Thyroid gland (tissue), 4 donors: ENCODE measurements around the gene ZNF365. TPM values are rescaled to one million over a fixed set of nuclear protein-coding genes. Genes with fewer than 3 reads are reported as not detected.
"Not testable (repeated sequence)": the region's sequence is repeated elsewhere in the genome, so short reads cannot be mapped to it uniquely, and the experiment has no call there.

Experiments
- DNase-seq, 2 donors: peaks; one replicate each; pipeline ENCODE4 v3.0.0-alpha.2; 2019
- H3K27ac ChIP-seq, 3 donors: fragments of 200-600 bp; sonication (generic); 1 replicate in 2 of 3; 2 replicates in 1 of 3; pipeline ENCODE4 v1.5.1; 2016 to 2019; ENCODE audit warnings: mild to moderate bottlenecking in 1 of 3, moderate library complexity in 1 of 3
- H3K27me3 ChIP-seq: fragments of 200-600 bp; sonication (generic); one replicate; pipeline ENCODE4 v1.5.1; 2019
- H3K36me3 ChIP-seq, 2 donors: fragments of 200-600 bp; sonication (generic); one replicate each; pipeline ENCODE4 v1.5.1; 2016 to 2019
- H3K4me1 ChIP-seq, 2 donors: fragments of 200-600 bp; sonication (generic); one replicate each; pipeline ENCODE4 v1.5.1; 2017 to 2019
- H3K4me3 ChIP-seq, 3 donors: fragments of 200-600 bp; sonication (generic); replicated peaks in 1 of 3; 1 replicate in 2 of 3; 2 replicates in 1 of 3; pipeline ENCODE4 v1.5.1; 2016; ENCODE audit warnings: mild to moderate bottlenecking in 1 of 3
- H3K9me3 ChIP-seq: fragments of 200-600 bp; sonication (generic); one replicate; pipeline ENCODE4 v1.5.1; 2017
- POLR2A ChIP-seq, 2 donors: fragments of 450-650 bp; IDR thresholded peaks; one replicate each; pipeline ENCODE4 v1.6.1; 2017; ENCODE audit warnings: antibody characterized with exemption in 2 of 2, mild to moderate bottlenecking in 2 of 2, moderate library complexity in 1 of 2
- WGBS, 2 donors: methylation state at CpG; one replicate each; pipeline ENCODE4 v1.1.5; 2017; 5-methylcytosine and 5-hydroxymethylcytosine counted together
- intact Hi-C: fragments of 100-400 bp; cut with DNase I; formaldehyde crosslinking; loops from one replicate; pipeline ENCODE4 v1.15.1; 2023
- total RNA-seq, 4 donors: library from RNA; depleted of rRNA; stranded (reverse); fragments of >200 nt; gene quantifications; one replicate each; pipeline ENCODE4 v1.2.3, GENCODE V29; 2016
- TF ChIP-seq, protein P1 (sequence below), 6 experiments: fragments of 200-600 bp in 3 of 6; fragments of 450-650 bp in 3 of 6; sonication (generic) in 3 of 6; IDR thresholded peaks; one replicate each; pipeline ENCODE4 v1.5.1; 2016 to 2019; ENCODE audit warnings: antibody characterized with exemption in 6 of 6, mild to moderate bottlenecking in 2 of 6, inconsistent platforms in 1 of 6, moderate library complexity in 1 of 6

The ZNF365 gene
- total RNA-seq, 4 donors from 2014 or later = 0.63 to 1.2 TPM; not detected in 2

DNA sequence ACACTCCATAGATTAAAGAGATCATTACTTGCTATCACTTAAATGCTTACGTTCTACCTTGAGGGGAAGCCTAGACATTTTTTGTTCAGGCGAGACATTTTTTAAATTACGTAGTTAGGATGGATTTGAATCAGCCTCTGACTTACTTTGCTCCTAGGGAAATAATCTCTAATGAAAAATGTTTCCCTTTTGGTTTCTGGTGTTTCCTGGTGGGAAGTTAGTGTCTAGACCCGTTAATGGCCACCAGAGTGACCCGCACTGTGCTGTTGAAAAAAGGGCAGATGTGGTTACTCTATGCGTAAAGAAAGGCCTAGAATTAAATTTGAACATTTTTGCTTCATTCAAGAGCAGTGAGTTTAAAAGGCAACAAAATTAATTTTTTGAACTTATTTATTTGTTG is 3.8 kb downstream of the ZNF365 start:
- TF ChIP-seq, protein P1, sequence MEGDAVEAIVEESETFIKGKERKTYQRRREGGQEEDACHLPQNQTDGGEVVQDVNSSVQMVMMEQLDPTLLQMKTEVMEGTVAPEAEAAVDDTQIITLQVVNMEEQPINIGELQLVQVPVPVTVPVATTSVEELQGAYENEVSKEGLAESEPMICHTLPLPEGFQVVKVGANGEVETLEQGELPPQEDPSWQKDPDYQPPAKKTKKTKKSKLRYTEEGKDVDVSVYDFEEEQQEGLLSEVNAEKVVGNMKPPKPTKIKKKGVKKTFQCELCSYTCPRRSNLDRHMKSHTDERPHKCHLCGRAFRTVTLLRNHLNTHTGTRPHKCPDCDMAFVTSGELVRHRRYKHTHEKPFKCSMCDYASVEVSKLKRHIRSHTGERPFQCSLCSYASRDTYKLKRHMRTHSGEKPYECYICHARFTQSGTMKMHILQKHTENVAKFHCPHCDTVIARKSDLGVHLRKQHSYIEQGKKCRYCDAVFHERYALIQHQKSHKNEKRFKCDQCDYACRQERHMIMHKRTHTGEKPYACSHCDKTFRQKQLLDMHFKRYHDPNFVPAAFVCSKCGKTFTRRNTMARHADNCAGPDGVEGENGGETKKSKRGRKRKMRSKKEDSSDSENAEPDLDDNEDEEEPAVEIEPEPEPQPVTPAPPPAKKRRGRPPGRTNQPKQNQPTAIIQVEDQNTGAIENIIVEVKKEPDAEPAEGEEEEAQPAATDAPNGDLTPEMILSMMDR (IDR thresholded peaks at IDR 0.05) = no peak
- TF ChIP-seq POLR2A (IDR thresholded peaks at IDR 0.05) = no peak
- Histone ChIP-seq H3K27me3 (no peaks in the 10 kb centered on the region), H3K27ac (no peak overlapping the region), H3K36me3 (no peaks in the 10 kb centered on the region), H3K4me3 (no peak overlapping the region), H3K4me1 (peaks cover 4 to 7% of the 10 kb centered on the region in 2 donors), H3K9me3 (no peaks in the 10 kb centered on the region)
- WGBS, 2 donors = 89 to 90% methylated on average over 6 of the region's 6 CpGs
- no peak for DNase-seq
- intact Hi-C loops = no loop called here

DNA sequence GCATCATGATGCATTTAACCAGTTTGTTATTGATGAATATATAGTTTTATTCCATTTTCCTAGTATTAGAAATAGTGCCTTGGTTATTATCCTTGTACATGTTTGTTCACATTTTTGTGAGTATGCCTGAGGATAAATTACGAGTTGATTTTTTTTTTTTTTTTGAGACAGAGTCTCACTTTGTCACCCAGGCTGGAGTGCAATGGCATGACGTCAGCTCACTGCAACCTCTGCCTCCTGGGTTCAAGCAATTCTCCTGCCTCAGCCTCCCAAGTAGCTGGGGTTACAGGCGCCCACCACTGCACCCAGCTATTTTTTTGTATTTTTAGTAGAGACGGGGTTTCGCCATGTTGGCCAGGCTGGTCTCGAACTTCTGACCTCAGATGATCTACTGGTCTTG is 4.7 kb downstream of the ZNF365 start:
- WGBS, 2 donors = 93 to 98% methylated on average over 6 of the region's 6 CpGs
- H3K9me3 ChIP-seq, H3K27ac ChIP-seq, H3K4me3 ChIP-seq, DNase-seq, H3K4me1 ChIP-seq, H3K27me3 ChIP-seq, H3K36me3 ChIP-seq, intact Hi-C loops: not testable (repeated sequence)

DNA sequence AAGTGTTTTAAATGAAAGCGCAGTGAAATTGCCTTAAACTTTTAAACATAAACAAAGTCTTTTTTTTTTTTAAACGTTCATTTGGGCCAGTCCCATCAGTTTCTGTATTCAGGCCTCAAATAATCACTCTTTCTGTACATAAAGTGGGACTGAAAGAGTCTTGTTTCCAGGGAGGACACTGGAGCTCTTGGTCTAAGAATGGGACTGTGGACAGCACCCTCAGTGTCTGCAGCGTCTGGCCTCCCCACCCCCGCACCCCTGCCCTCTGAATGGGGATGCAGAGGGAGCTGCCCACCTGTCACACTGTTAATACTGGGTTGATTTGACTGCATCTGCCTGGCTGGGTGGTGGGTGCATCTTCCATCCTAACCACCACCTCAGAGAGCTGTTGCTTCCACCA is 5.2 kb downstream of the ZNF365 start:
- Histone ChIP-seq H3K27me3 (no peaks in the 10 kb centered on the region), H3K9me3 (no peaks in the 10 kb centered on the region), H3K36me3 (no peaks in the 10 kb centered on the region), H3K4me3 (no peak overlapping the region), H3K4me1 (peaks cover 0 to 5% of the 10 kb centered on the region in 2 donors), H3K27ac (no peak overlapping the region)
- DNase-seq = no peak
- TF ChIP-seq, protein P1 (IDR thresholded peaks at IDR 0.05) = no peak
- no peak for TF ChIP-seq POLR2A (IDR thresholded peaks at IDR 0.05)
- intact Hi-C loops = no loop called here
- WGBS, 2 donors = 80 to 81% methylated on average over 4 of the region's 4 CpGs

DNA sequence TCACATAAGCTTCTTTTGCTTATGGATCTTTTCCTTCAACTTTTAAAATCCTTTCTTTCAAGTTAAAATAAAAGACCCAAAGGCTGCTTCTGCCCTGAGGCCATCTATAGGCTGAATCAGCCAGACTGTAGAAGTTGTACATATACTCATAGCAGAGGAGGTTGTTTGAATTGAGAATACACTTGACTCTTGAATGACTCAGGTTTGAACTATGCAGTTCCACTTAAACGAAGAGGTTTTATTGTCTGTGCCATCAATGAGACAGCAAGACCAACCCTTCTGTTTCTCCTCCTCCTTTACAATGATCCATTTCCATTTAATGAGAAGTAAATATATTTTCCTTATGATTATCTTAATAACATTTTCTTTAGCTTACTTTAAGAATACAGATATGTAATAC is 5.8 kb downstream of the ZNF365 start:
- Histone ChIP-seq H3K27ac (no peak overlapping the region), H3K4me1 (no peaks in the 10 kb centered on the region), H3K36me3 (no peaks in the 10 kb centered on the region), H3K27me3 (no peaks in the 10 kb centered on the region), H3K4me3 (no peak overlapping the region), H3K9me3 (no peaks in the 10 kb centered on the region)
- TF ChIP-seq, protein P1 (IDR thresholded peaks at IDR 0.05) = no peak
- no peak for TF ChIP-seq POLR2A (IDR thresholded peaks at IDR 0.05)
- no peak for DNase-seq
- WGBS, 2 donors = 26 to 27% methylated on average over 1 of the region's 1 CpG
- intact Hi-C loops = no loop called here

DNA sequence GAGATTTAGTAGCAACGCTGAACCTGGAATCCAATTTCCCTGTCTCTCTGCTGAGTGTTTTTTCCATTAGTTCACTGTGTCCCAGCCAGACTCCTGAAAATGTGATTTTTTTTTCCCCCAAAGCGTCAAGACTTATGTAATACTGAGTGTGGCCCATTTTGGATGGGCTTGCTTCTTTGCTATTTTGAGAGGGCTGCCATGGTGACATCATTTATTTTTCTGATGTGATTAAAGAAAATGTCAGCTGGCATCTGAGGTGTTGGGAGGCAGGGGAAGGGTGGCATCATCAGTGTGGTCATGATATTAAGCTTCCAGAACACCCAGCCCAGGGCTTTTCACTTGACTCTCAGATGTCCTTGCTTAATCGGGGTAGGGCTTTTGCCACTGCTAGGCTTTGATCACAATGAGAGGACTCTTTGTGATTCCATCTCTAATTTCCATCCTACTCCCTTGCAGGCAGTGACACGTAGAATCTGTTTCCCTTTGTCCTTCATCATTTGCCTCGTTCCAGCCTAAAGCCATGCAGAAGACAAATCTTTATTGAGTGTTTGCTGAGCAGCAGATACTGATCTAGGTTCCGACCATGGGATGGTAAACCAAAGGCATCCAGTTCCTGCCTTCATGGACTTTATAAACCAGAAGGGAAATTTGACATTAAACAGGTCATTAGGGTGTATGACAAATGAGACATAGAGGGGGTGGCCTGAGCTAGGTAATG is 7.4 kb downstream of the ZNF365 start:
- TF ChIP-seq, protein P1 (IDR thresholded peaks at IDR 0.05) = no peak
- no peak for TF ChIP-seq POLR2A (IDR thresholded peaks at IDR 0.05)
- WGBS, 2 donors = 83 to 85% methylated on average over 6 of the region's 6 CpGs
- intact Hi-C loops = no loop called here
- H3K27me3 ChIP-seq = no peaks in the 10 kb centered on the region
- no peaks in the 10 kb centered on the region for H3K9me3 ChIP-seq
- no peak overlapping the region for H3K27ac ChIP-seq
- DNase-seq = no peak
- no peaks in the 10 kb centered on the region for H3K4me1 ChIP-seq
- no peak overlapping the region for H3K4me3 ChIP-seq
- no peaks in the 10 kb centered on the region for H3K36me3 ChIP-seq
